Suppressor macrophage treated with lipopolysaccharide for 4 hours (primary cell): ENCODE data around the gene CDH4.

Experiments
- DNase-seq: peaks from one replicate; pipeline ENCODE4 v3.0.0-alpha.2; 2020

The CDH4 gene

DNA sequence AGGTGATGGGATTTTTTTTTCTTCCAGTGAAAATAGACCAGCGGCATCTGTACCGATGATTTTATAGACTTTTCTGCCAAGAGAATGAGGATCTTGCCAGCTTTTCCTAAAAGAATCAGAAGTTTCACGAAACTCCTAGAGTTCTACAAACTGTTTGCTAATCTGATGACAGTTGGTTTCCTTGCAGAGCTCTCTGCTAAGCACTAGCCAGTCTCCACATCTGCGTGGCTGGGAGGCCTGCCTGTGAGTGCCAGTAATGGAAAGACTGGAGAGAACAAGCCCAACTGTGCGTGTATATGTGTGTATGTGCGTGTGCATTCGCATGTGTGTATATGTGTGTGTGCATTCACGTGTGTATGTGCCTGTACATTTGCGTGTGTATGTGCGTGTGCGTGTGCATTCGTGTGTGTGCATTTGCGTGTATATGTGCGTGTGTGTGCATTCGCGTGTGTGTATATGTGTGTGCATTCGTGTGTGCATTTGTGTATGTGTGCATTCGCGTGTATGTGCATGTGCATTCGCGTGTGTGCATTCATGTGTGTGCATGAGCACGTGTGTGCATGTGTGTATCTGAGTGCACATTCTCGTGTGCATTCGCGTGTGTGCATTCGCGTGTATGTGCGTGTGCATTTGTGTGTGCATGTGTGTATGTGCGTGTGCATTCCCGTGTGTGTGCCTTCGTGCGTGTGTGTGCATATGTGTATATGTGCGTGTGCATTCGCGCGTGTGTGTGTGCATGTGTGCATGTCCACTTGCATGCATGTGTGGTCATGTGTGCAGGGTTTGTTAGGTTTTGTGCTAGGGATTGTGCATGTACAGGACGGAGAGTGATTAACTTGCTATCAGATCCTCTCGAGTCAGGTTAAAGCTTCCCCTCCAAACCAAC is 434.2 kb downstream of the CDH4 start:
- DNase-seq = no peak

DNA sequence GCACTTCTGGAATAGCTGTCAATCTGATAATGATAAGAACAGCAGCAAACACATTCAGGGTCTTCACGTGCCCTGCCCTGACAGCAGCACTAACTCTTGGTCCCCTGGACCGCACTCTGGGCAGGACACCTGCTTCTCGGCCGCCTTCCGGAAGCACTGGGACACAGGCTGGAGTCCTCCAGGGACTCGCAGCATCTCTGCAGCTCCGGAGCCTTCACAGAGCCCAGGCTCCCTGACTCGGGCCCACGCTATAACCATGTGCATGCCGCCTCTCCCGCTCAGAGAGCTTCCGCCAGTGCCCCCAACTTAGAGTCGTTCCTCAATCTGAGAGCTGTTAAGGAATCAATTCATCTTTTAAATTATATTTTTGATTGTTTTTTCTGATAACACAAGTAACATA is 436.4 kb downstream of the CDH4 start:
- DNase-seq = no peak

DNA sequence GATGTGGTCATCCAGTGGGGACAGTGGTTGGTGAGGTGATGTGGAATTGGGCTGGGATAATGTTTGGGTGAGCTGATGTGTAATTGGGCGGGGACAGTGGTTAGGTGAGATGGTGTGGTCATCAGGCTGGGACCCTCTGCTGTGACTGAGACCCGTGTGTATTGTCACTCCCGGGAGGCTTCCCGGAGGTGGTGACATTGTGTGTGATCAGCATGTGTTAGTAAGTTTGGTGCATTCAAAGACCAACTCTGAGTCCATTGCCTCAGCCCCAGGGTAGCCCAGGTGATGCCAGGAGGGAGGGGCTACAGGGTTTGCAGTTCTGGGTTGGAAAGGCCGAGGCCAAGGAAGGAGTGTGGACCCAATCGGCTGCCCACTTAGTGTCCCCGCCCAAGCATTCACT is 438.1 kb downstream of the CDH4 start:
- DNase-seq = no peak

DNA sequence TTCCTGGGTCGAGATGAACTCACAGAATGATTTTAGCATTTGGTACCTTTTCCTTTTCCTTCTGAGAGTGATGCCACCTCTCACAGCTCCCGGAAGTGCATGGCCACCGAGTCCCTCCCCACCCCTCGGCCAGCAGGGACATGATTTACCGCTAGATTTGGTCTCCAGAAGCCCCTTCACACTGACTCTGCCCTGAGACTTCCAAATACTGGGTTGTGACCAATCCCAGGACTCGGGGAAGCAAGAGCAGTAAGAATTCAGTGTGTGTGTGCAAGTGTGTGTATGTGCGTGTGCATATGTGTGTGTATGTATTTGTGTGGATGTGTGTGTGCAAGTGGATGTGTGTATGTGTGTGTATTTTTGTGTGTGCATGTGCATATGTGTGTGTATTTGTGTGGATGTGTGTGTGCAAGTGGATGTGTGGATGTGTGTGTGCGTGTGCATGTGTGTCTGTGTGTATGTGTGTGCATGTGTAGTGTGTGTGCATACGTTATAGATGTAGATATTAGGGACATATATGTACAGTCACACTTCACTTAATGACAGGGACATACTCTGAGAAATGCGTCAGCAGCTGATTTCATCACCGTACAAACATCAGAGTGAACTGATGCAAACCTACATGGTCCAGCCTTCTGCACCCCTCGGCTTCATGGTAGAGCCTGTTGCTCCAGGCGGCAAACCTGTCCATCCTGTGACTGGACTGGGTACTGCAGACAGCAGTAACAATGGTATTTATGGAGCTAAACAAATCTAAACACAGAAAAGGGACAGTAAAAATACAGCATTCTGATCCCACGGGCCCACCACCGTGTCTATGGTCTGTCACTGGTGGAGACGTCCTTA is 439.2 kb downstream of the CDH4 start:
- DNase-seq = no peak

DNA sequence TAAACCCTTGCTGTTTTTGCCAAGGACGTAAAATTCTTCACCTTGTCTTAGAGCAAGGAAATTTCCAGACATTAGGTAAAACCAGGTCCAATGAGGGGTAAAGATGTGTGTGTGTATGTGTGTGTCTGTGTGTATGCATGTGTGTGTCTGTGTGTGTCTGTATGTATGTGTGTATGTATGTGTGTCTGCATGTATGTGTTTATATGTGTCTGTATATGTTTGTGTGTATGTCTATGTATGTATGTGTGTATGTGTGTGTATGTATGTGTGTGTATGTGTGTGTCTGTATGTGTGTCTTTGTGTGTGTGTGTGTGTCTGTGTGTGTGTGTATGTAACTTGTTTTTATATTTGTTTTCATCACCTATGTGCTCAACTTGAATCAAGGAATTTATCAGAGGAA is 439.9 kb downstream of the CDH4 start:
- DNase-seq = no peak

DNA sequence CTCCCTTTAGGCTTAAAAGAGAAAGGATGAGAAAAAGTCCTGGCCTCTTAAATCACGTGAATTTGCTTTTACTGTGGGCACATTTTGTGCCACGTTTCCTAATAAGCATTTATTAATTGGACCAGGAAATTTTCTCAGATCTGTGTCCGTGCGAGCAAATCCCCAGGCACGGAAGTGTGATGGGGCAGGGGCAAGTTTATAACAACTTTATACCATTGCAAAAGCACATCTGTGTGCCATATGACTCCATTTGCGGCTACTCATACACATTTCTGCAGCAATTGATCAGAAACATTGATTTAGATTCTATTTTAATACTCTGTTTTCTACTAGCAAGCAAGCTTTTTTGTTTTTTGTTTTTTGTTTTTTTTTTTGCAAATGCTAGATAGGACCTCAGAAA is 440.4 kb downstream of the CDH4 start:
- DNase-seq = no peak

DNA sequence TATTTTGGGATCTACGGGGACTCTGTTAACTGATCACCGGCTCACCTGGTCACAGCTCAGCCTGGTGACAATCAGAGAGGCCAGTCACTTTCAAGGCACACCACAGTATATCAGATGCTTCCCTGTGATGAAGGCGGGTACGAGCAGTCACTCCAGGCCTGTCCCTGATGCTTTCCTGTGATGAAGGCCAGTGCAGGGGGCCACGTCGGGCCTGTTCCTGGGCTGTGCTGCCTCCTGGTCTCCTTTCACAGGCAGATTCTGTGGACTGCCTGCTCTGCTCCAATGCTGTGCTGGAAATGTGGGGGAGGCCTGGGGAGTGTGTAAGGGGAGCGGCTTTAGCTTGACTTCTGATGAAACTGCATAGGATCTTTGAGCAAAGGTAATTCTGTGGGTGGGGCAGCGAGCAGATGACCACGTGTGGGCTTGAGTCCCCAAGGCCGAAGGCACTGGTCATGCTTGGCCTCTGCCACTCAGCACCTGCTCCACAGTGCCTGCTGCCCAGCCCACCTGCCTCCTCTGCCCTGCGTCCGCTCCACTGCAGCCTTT is 441.1 kb downstream of the CDH4 start:
- DNase-seq = no peak

DNA sequence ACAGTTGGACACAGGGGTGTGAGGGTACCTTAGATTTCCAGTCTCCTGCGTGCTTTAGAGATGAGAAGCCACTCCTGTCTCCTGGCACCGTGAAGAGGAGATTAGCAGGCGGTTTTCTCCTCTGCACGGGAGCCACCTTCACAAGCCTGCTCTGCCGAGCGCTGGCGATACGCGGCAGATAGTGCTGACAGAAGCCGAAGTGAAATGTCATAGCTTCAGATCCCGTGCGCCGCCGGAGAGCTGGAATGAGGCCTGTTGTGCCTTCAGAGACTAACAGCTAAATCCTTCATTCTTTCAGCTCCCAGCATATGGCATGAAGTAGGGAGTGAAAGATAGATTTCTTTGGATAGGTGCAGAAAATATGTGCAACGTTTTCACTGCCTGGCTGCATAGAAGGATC is 442.6 kb downstream of the CDH4 start:
- no peak for DNase-seq

DNA sequence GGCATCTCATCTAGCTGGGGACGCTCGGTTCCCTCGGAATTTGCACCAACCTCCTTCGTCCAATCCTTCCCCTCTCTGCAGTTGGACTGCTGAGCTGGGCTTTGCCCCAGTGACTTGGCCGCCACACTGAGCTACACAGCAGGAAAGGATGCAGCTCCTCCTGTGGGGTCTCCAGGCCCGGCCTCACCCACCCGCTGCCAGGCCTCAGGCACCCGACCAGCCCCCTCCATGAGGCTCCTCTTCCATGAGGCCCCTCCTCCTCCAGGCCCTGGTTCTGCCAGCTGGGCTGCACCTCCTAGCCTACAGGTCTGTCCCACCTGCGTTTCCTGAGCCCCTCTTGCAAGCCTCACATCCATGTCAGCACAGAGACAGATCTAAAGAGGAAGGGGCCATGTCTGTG is 443.7 kb downstream of the CDH4 start:
- DNase-seq = no peak

DNA sequence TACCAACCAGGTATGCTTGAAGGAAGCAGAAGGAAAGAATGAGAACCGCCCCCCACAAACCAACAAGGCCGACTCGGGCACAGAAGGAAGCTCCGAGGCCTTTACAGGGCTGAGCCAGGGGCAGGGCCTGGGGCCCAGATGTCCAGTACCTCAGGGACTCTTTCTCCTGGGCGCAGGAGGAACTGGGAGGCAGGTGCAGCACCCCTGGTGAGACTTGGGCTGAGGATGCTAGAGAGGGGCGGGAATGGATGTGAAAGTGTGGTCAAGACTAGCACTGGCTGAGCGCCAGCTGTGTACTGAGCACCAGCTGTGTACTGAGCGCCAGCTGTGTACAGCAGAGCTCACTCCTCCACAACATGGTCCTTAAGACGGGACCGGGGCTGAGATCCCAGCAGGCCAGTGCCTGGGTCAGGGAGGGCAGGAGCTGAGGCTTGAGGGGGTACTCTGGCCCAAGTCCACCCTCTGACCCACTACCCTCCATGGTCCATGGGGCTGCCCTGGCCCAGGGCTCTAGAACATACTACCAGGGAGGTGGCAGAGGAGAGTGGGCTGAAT is 444.2 kb downstream of the CDH4 start:
- DNase-seq = no peak

DNA sequence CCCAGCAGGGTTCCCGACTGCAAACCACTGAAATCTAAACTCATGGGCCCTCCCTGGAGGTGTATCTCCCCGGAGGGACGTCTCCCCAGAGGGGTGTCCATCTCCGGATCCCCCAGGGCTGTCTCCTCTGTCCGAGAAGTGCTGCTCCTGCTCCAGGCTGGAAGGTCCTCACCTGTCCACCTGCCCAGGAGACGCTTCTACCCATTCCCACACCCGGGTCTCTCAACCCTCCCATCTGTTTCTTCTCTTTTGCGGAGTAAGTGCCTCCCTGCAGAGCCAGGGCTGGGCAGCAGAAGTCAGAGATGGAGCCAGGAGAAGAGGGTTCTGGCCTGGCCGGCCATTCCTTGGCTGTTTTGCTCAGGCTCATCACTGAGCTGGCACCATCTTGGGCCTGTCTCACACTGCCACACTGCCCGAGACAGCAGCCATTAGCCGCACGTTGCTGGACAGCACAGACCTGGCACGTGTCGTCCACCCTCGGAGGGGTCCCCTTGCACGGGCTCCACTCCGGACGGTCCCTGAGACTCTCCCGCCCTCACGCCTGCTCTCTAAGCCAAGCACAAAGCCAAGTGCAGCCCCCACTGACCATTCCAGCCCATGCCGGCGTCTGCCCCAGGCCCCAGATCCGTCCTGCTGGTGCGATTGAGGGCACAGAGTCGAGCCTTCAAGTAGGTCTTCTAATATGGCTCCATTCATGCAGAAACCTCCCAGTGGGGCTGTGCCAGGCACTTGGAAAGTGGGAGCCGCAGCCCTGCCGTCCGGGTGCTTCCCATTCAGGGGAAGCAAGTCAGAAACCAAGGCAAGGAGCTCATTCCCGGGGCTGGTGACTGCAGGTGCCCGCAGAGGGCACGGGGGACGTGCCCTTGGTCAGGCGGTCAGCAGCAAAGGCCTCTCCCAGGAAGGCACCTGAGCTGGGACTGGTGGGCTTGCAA is 445.9 kb downstream of the CDH4 start:
- DNase-seq = no peak

DNA sequence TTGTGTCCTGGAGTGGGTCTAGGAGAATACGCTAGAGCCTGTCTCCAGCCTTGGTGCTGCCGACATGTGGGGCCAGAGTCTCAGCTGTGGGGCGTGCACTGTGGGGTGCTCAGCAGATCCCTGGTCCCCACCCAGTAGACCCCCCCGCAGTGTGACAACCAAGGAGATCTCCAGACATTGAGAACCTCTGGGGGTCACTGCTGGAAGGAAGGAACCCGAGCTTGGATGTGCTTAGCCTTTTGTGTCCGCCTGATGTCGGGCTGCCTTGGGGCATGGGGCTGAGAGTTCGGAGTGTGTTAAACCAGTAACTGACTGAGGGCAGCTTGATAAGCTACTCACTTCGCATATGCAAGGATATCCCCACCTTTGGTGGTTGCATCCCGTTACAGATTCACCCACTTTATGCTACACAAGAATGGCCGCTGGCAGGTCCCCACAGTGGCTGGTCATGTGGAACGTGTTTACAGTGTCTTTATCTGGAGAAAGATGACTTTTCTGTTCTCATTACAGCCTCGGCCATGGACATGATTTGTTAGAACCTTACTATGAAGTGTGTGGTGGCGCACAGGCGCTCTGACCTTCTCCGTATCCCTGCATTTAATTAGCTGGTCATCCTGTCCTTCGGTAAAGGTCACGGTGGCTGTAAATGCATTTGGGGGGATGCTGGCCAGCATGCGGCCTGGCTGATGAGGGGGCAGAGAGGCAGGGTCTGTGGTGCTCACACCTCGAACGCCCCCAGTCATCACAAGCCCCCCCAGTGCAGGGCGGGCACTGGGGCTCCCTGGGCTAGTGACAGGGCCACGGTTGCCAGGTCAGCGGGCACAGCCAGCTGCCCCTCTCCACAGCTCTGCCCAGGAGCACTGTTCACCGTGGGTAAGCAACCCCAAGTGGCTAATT is 446.8 kb downstream of the CDH4 start:
- no peak for DNase-seq

DNA sequence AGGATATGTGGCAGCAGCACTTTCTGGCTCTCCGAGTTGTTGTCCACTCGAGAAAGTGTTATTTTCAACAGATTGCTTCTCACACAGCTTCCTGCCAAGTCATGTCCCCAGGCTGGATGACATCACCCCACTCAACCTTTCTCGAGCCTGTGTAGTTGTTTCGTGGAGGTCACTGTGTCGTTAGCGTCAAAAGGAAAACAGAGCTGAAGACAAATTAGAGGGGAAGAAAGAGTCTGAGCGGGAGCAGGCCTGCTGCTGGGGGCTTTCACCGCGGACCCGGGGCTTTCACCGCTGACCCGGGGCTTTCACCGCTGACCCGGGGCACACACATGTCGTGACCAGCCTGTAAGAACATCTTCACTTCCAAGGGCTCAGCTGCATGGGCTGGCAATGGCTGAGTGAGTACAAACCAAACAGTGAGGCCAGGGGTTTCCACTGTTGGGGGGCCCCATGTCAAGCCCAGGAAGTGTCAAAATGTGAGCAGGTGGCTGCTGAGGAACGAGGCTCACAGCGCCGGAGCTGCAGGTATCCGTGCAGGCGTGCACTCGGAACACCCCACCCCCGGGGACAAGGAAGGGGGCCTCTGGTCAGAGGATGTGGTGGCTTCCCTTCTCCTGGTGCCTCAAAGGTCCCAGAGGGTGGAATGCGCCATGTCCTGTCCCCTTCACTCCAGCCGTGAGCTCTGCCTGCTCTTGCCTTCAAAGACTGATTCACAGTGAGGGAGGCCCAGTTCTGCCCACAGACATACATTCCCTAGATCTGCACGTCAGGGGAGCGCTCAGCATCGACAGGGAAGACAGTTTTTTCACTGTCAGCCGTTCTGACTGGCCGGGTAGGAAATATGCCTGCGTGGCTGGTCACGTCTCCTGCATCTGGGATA is 447.7 kb downstream of the CDH4 start:
- no peak for DNase-seq

DNA sequence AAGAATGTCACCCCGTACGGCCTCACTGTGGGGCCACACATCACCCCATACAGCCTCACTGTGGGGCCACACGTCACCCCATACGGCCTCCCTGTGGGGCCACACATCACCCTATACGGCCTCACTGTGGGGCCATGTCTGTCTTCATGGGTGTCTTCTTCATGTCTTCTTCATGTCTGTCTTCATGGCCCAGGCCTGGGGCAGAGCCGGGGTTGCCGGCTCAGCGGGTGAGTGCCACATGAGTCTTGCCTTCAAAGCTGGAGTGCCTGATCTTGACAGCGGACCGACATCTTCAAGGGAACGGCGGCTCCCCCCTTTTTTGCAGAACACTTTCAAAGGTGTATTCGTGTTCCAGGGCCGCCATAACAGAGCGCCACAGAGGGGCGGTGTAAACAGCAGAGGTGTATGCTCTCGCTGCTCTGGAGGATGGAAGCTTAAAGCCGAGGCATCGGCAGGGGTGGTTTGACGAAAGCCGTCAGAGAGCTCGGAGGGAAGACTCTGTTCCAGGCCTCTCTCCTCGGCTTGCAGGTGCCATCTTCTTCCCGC is 448.6 kb downstream of the CDH4 start:
- DNase-seq = no peak

DNA sequence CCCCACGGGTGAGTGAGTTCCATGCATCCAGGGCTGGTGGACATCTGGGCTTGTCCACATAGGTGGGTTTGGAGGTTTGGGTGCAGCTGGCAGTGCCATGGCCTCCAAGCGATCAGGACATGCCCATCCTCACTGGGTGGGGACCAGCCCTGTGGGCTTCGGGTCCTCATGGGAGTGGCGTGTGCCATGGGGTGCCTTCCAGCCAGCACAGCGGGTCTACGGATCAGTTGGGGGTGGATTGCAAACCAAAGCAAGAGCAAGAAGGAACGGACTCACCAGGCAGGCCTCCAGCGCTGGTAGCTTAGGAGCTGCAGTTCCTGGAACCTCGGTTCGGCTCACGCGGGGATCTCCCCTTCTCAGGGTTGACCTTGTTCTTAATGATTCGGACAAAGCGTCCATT is 449.3 kb downstream of the CDH4 start:
- no peak for DNase-seq

DNA sequence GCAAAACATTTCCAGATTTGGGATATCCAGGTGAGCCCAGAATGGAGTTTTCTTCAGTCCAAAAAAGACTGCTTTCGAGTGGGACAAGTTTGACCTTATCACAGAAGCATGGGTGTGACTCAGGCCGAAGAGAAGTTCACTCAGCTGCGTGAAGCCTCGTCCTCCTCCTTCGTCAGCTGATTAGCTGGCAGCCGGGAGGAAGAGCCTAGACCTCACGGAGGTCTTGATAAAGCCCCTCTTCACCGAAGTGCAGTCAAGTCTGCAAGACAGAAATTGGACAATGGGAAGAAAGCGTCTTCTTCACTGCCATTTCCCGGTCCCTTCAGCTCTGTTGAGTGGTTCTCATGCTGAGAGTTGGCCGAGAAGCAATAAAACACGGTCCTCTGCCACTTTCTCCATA is 449.7 kb downstream of the CDH4 start:
- DNase-seq = no peak

DNA sequence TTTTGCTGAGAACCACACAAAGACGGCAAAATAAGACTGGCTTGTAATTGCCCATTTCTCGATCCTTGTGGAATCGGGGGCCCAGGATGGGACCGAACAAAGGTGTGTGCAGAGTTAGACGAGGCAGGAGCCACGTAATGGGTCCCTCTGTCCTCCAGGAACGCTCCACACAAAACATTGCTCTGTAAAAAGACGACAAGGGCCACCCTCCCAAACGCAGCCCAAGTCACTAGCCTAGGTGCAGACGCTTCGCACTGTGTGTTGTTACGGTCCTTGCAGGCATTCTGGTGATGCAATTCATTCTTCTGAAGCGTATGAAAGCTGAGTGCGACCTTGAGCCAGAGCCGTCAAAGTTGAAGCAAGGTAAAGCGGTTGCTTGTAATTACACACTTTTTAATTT is 450.2 kb downstream of the CDH4 start:
- DNase-seq = no peak

DNA sequence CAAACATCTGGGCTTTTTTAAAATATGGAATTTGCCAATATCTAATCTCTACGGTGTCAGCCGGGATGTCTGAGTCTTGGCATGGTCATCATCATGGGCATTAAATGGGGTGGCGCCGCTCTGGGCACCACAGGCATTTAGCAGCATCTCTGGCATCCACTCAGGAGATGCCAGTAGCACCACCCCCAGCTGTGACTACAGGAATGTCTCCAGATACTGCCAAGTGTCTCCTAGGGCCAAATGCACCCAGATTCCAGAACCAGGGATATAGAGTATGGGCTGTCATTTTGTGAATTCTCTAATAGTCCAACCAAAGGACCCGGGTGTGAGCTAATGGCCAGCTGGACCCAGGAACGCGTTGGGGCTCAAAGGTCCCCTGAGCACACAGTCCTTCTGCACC is 452.6 kb downstream of the CDH4 start:
- DNase-seq = no peak

DNA sequence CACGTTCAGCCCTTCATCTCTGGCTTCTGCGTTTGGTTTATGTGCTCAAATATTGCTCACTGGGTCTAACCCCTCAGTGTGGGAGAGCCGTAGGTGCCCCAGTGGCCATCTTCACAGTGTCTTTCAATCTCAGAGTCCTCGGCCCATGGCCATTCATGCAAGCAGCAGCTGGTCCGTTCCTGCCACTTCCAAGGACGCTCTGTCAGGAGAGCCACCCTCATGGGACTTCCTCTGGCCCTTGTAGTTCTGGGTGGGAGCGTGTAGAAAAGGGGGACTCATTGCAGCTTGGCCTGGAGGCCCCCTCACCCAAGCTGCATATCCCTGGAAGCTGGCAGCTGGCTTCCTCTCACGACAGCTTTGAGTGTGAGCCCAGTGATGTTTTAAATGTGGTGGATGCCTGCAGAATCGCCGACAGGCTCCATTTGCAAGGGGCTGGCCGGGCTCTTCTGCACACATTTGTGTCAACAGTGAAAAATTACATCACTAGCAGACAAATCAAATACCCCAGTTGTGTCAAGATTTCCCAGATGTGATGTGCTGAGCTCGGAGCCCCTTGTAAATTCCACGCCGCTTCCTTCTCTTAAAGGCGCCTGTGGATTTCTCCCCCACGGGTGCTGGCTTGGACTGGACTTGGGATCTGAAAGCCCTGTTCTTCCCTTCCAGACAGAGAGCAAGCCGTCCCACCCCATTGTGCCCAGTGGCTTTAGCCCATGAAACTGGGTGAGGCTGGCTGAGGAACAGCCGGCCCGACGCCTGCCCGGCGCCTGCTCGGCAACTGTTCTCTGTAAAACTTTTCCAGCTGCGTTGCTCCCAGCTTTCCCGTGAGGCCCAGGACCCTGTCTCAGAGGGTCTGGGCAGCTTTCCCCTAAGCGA is 453.6 kb downstream of the CDH4 start:
- DNase-seq = no peak
